H9 (cell line): ENCODE results near the gene LRIG1. TPM values are rescaled to one million over a fixed set of nuclear protein-coding genes. Genes with fewer than 3 reads are reported as not detected.

Source experiments
- DNase-seq: peaks from one replicate; pipeline ENCODE4 v3.0.0-alpha.2; 2017
- H2AFZ ChIP-seq: one replicate; pipeline ENCODE4 v1.6.1; 2013; ENCODE audit warnings: mild to moderate bottlenecking, low read length, control low read depth, moderate library complexity
- H2AK5ac ChIP-seq: 2 replicates; pipeline ENCODE4 v1.6.1; 2013; ENCODE audit warnings: low read length, control low read depth, mixed read lengths; ENCODE audit not compliant: insufficient read length
- H2BK120ac ChIP-seq: one replicate; pipeline ENCODE4 v1.6.1; 2013; ENCODE audit warnings: low read depth, mild to moderate bottlenecking, low read length, control low read depth, inconsistent platforms; ENCODE audit not compliant: poor library complexity, severe bottlenecking
- H2BK12ac ChIP-seq: 2 replicates; pipeline ENCODE4 v1.6.1; 2013; ENCODE audit warnings: low read length, control low read depth, mixed read lengths, low read depth; ENCODE audit not compliant: insufficient read length
- H2BK15ac ChIP-seq: 2 replicates; pipeline ENCODE4 v1.6.1; 2013; ENCODE audit warnings: low read depth, low read length, control low read depth
- H2BK20ac ChIP-seq: one replicate; pipeline ENCODE4 v1.6.1; 2013; ENCODE audit warnings: low read depth, mild to moderate bottlenecking, low read length, control low read depth, inconsistent platforms; ENCODE audit not compliant: poor library complexity, severe bottlenecking
- H2BK5ac ChIP-seq: 2 replicates; pipeline ENCODE4 v1.6.1; 2013; ENCODE audit warnings: low read length, control low read depth, mixed read lengths; ENCODE audit not compliant: insufficient read length
- H3K14ac ChIP-seq: 2 replicates; pipeline ENCODE4 v1.6.1; 2013; ENCODE audit warnings: low read length, control low read depth; ENCODE audit not compliant: insufficient read depth
- H3K18ac ChIP-seq: 2 replicates; pipeline ENCODE4 v1.6.1; 2013; ENCODE audit warnings: low read depth, mild to moderate bottlenecking, mixed read lengths, low read length, control low read depth; ENCODE audit not compliant: insufficient read length
- H3K23ac ChIP-seq: 2 replicates; pipeline ENCODE4 v1.6.1; 2013; ENCODE audit warnings: low read length, control low read depth, mixed read lengths, low read depth; ENCODE audit not compliant: insufficient read length
- H3K23me2 ChIP-seq: 2 replicates; pipeline ENCODE4 v1.6.1; 2013; ENCODE audit warnings: low read depth, mild to moderate bottlenecking, mixed read lengths, low read length, control low read depth; ENCODE audit not compliant: insufficient read length, poor library complexity, severe bottlenecking
- H3K27ac ChIP-seq: 2 replicates; pipeline ENCODE4 v1.5.1; 2013; ENCODE audit warnings: low read length, control low read depth, mixed read lengths, low read depth; ENCODE audit not compliant: insufficient read length
- H3K27me3 ChIP-seq: 2 replicates; pipeline ENCODE4 v1.6.1; 2013; ENCODE audit warnings: low read length, control low read depth, inconsistent platforms; ENCODE audit not compliant: insufficient read depth
- H3K4ac ChIP-seq: 2 replicates; pipeline ENCODE4 v1.6.1; 2013; ENCODE audit warnings: low read depth, mild to moderate bottlenecking, control low read depth, inconsistent platforms, low read length, moderate library complexity
- H3K4me1 ChIP-seq: 2 replicates; pipeline ENCODE4 v1.6.1; 2013; ENCODE audit warnings: low read length, control low read depth, inconsistent platforms; ENCODE audit not compliant: insufficient read depth
- H3K4me2 ChIP-seq: 2 replicates; pipeline ENCODE4 v1.6.1; 2013; ENCODE audit warnings: low read length, control low read depth, mixed read lengths; ENCODE audit not compliant: insufficient read length, insufficient read depth
- H3K56ac ChIP-seq: 2 replicates; pipeline ENCODE4 v1.6.1; 2013; ENCODE audit warnings: low read depth, mild to moderate bottlenecking, mixed read lengths, low read length, control low read depth; ENCODE audit not compliant: insufficient read length
- H3K79me1 ChIP-seq: 2 replicates; pipeline ENCODE4 v1.6.1; 2013; ENCODE audit warnings: low read depth, mild to moderate bottlenecking, moderate library complexity, low read length, control low read depth, inconsistent platforms; ENCODE audit not compliant: insufficient read depth, poor library complexity, severe bottlenecking
- H3K79me2 ChIP-seq: 2 replicates; pipeline ENCODE4 v1.6.1; 2013; ENCODE audit warnings: low read length, control low read depth, inconsistent platforms; ENCODE audit not compliant: insufficient read depth
- H3K9ac ChIP-seq: 2 replicates; pipeline ENCODE4 v1.6.1; 2013; ENCODE audit warnings: low read length, control low read depth, mixed read lengths; ENCODE audit not compliant: insufficient read length; ENCODE audit errors: extremely low read depth
- H3K9me3 ChIP-seq: one replicate; pipeline ENCODE4 v1.6.1; 2013; ENCODE audit warnings: low read depth, low read length, inconsistent platforms; ENCODE audit not compliant: control insufficient read depth
- H3T11ph ChIP-seq: one replicate; pipeline ENCODE4 v1.6.1; 2013; ENCODE audit warnings: mild to moderate bottlenecking, low read length, control low read depth, inconsistent platforms
- H4K20me1 ChIP-seq: one replicate; pipeline ENCODE4 v1.6.1; 2013; ENCODE audit not compliant: control insufficient read depth, insufficient read length, insufficient read depth
- H4K5ac ChIP-seq: 2 replicates; pipeline ENCODE4 v1.6.1; 2013; ENCODE audit warnings: low read depth, mild to moderate bottlenecking, mixed read lengths, low read length, control low read depth; ENCODE audit not compliant: insufficient read length
- H4K8ac ChIP-seq: replicated peaks from 2 replicates; pipeline ENCODE4 v1.6.1; 2013; ENCODE audit warnings: low read length, control low read depth, mixed read lengths, low read depth; ENCODE audit not compliant: insufficient read length
- H4K91ac ChIP-seq: 2 replicates; pipeline ENCODE4 v1.6.1; 2013; ENCODE audit warnings: low read depth, mild to moderate bottlenecking, moderate library complexity, mixed read lengths, low read length, control low read depth; ENCODE audit not compliant: insufficient read length
- H3K27ac Mint-ChIP-seq, 3 experiments: 2 replicates in 2 of 3; 3 replicates in 1 of 3; pipeline ENCODE4 v1.8.0; 2020 to 2021; ENCODE audit warnings: mixed read lengths in 3 of 3, mild to moderate bottlenecking in 1 of 3, moderate library complexity in 1 of 3
- H3K27me3 Mint-ChIP-seq: 2 replicates; pipeline ENCODE4 v1.8.0; 2021; ENCODE audit warnings: low read depth, mild to moderate bottlenecking, moderate library complexity, mixed read lengths
- H3K36me3 Mint-ChIP-seq, 3 experiments: 2 replicates in 2 of 3; 3 replicates in 1 of 3; pipeline ENCODE4 v1.8.0; 2020 to 2021; ENCODE audit warnings: low read depth in 3 of 3, mixed read lengths in 3 of 3; ENCODE audit not compliant: insufficient read depth in 1 of 3
- H3K4me1 Mint-ChIP-seq, 2 experiments: 2 replicates each; pipeline ENCODE4 v1.8.0; 2020; ENCODE audit warnings: mixed read lengths in 2 of 2
- H3K4me3 Mint-ChIP-seq, 2 experiments: 2 replicates in 1 of 2; 3 replicates in 1 of 2; pipeline ENCODE4 v1.8.0; 2020 to 2021; ENCODE audit warnings: mild to moderate bottlenecking in 2 of 2, mixed read lengths in 2 of 2, moderate library complexity in 1 of 2
- H3K9me3 Mint-ChIP-seq, 2 experiments: 2 replicates in 1 of 2; 3 replicates in 1 of 2; pipeline ENCODE4 v1.8.0; 2020; ENCODE audit warnings: mild to moderate bottlenecking in 2 of 2, mixed read lengths in 2 of 2, moderate library complexity in 1 of 2
- WGBS: extraction: QIAGEN DNeasy Blood & Tissue Kit; methylation state at CpG from one replicate; pipeline ENCODE4 v1.1.7; 2013; ENCODE audit warnings: missing lambda C conversion rate, low lambda C conversion rate, mixed read lengths; ENCODE audit not compliant: insufficient read length; ENCODE audit errors: extremely low coverage; 5-methylcytosine and 5-hydroxymethylcytosine counted together
- total RNA-seq: library from RNA; stranded (reverse); gene quantifications from 2 replicates; pipeline ENCODE4 v1.2.1, GENCODE V29; 2021
- TF ChIP-seq, protein P1 (sequence below): fragments of 200-600 bp; sonication (generic); conservative IDR thresholded peaks from 3 replicates; pipeline ENCODE4 v1.8.0; 2021; ENCODE audit warnings: antibody characterized with exemption, mild to moderate bottlenecking

LRIG1 gene
- total RNA-seq, 1 experiment from 2014 or later: 70.3 TPM

DNA sequence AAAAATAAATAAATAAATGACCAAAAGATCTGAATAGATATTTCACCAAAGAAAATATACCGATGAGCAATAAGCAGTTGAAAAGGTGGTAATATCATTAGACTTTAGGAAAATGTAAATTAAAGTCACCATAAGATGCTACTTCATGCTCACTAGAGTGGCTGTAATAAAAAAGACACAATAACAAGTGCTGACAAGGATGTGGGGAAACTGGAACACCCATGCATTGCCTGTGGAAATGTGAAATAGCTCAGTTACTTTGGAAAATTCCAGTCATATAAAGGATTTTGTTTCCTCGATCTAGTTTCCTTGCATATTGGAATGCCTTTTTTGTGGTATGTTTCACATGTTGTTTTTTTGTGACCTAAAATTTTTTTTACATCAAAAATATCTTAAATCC, 36.0 kb upstream of the LRIG1 start:
- no peak overlapping the region for H2AK5ac ChIP-seq
- TF ChIP-seq, protein P1, sequence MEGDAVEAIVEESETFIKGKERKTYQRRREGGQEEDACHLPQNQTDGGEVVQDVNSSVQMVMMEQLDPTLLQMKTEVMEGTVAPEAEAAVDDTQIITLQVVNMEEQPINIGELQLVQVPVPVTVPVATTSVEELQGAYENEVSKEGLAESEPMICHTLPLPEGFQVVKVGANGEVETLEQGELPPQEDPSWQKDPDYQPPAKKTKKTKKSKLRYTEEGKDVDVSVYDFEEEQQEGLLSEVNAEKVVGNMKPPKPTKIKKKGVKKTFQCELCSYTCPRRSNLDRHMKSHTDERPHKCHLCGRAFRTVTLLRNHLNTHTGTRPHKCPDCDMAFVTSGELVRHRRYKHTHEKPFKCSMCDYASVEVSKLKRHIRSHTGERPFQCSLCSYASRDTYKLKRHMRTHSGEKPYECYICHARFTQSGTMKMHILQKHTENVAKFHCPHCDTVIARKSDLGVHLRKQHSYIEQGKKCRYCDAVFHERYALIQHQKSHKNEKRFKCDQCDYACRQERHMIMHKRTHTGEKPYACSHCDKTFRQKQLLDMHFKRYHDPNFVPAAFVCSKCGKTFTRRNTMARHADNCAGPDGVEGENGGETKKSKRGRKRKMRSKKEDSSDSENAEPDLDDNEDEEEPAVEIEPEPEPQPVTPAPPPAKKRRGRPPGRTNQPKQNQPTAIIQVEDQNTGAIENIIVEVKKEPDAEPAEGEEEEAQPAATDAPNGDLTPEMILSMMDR: no peak
- peaks cover 9% of the 10 kb centered on the region for H3K27me3 Mint-ChIP-seq
- no peak overlapping the region for H2BK120ac ChIP-seq
- no peak overlapping the region for H3T11ph ChIP-seq
- no peak overlapping the region for H4K91ac ChIP-seq
- no peak overlapping the region for H3K4ac ChIP-seq
- no peak overlapping the region for H2BK15ac ChIP-seq
- H4K5ac ChIP-seq: no peak overlapping the region
- no peaks in the 10 kb centered on the region for H4K20me1 ChIP-seq
- H3K56ac ChIP-seq: no peak overlapping the region
- no peak overlapping the region for H2BK12ac ChIP-seq
- no peaks in the 10 kb centered on the region for H3K79me1 ChIP-seq
- no peak overlapping the region for H3K4me3 Mint-ChIP-seq
- no peak overlapping the region for H3K9ac ChIP-seq
- no peak overlapping the region for H4K8ac ChIP-seq
- peaks cover 4% of the 10 kb centered on the region for H3K4me1 ChIP-seq
- H3K27me3 ChIP-seq: no peaks in the 10 kb centered on the region
- DNase-seq: no peak
- no peak overlapping the region for H2BK20ac ChIP-seq
- peaks cover 28 to 42% of the 10 kb centered on the region in 2 experiments for H3K4me1 Mint-ChIP-seq
- H3K14ac ChIP-seq: no peak overlapping the region
- H2AFZ ChIP-seq: no peak overlapping the region
- H3K4me2 ChIP-seq: no peak overlapping the region
- no peak overlapping the region for H3K23ac ChIP-seq
- H2BK5ac ChIP-seq: no peak overlapping the region
- no peaks in the 10 kb centered on the region for H3K23me2 ChIP-seq
- H3K27ac Mint-ChIP-seq: no peak overlapping the region
- no peaks in the 10 kb centered on the region for H3K79me2 ChIP-seq
- H3K9me3 ChIP-seq: no peaks in the 10 kb centered on the region
- H3K18ac ChIP-seq: no peak overlapping the region
- no peak overlapping the region for H3K27ac ChIP-seq
- no CpG with 5 or more reads among the region's 2 CpGs for WGBS
- H3K36me3 Mint-ChIP-seq: peaks cover 0 to 3% (median 0%) of the 10 kb centered on the region in 3 experiments; a peak in 1 of 7 replicates
- H3K9me3 Mint-ChIP-seq: no peaks in the 10 kb centered on the region; a peak in 1 of 5 replicates
